ENCODE measurements around the gene SLC19A1.
A peak's percentile ranks its signal among the peaks of the same experiment; 100 is the strongest.

The SLC19A1 gene

DNA sequence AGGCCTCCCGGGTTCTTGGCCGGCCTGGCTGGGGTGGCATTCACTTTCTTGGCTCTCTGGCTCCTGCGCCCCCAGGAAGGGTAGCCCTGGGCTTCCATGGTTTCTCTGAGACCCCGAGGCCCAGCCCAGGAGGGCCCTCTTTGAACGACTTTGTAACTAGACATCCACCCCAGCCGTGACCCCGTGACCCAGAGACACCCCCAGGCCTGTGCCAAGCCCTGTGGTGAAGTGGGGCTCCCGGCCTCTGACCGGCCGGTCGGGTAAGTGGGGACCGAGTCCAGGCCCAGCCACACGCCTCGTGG, 73.3 kb downstream of the SLC19A1 start:
- Mint-ChIP-seq H3K36me3 (ENCODE audit: low read depth) (peaks cover 6% of the 10 kb centered on the region), H3K4me1 (peaks cover 35% of the 10 kb centered on the region), H3K9me3 (peaks cover 5% of the 10 kb centered on the region), H3K27ac (no peak overlapping the region), H3K4me3 (no peak overlapping the region), H3K27me3 (ENCODE audit: low read depth) (no peaks in the 10 kb centered on the region)
- TF ChIP-seq, protein P1, sequence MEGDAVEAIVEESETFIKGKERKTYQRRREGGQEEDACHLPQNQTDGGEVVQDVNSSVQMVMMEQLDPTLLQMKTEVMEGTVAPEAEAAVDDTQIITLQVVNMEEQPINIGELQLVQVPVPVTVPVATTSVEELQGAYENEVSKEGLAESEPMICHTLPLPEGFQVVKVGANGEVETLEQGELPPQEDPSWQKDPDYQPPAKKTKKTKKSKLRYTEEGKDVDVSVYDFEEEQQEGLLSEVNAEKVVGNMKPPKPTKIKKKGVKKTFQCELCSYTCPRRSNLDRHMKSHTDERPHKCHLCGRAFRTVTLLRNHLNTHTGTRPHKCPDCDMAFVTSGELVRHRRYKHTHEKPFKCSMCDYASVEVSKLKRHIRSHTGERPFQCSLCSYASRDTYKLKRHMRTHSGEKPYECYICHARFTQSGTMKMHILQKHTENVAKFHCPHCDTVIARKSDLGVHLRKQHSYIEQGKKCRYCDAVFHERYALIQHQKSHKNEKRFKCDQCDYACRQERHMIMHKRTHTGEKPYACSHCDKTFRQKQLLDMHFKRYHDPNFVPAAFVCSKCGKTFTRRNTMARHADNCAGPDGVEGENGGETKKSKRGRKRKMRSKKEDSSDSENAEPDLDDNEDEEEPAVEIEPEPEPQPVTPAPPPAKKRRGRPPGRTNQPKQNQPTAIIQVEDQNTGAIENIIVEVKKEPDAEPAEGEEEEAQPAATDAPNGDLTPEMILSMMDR (IDR thresholded peaks at IDR 0.05; ENCODE audit: unreplicated experiment in 3 of 3): no peak

DNA sequence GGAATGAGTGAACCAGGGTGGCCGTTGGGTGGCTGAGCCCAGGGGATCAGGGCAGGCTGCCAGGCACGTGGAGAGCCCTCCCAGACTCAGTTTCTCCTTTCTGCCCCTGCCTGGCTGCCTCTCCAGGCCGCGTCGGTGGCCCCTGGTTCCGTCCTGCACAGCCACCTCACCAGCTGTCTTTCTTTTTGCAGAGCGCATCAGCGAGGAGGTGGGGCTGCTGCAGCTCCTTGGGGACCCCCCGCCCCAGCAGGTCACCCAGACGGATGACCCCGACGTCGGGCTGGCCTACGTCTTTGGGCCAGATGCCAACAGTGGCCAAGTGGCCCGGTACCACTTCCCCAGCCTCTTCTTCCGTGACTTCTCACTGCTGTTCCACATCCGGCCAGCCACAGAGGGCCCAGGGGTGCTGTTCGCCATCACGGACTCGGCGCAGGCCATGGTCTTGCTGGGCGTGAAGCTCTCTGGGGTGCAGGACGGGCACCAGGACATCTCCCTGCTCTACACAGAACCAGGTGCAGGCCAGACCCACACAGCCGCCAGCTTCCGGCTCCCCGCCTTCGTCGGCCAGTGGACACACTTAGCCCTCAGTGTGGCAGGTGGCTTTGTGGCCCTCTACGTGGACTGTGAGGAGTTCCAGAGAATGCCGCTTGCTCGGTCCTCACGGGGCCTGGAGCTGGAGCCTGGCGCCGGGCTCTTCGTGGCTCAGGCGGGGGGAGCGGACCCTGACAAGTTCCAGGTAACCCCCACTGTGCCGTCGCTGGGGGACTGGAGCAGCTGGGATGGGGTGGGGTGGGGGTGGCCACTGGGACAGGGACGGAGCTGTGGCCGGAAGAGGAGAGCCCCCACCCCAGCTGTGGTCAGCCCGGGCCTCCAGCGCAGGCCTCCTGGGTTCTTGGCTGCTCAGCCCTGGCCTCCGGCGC, 73.9 kb downstream of the SLC19A1 start:
- TF ChIP-seq, protein P1 (IDR thresholded peaks at IDR 0.05; ENCODE audit: unreplicated experiment in 3 of 3): no peak
- no peak overlapping the region for H3K4me3 Mint-ChIP-seq
- peaks cover 9% of the 10 kb centered on the region for H3K36me3 Mint-ChIP-seq (ENCODE audit: low read depth)
- H3K4me1 Mint-ChIP-seq: peaks cover 35% of the 10 kb centered on the region
- H3K27ac Mint-ChIP-seq: no peak overlapping the region
- peaks cover 5% of the 10 kb centered on the region for H3K9me3 Mint-ChIP-seq
- no peaks in the 10 kb centered on the region for H3K27me3 Mint-ChIP-seq (ENCODE audit: low read depth)

DNA sequence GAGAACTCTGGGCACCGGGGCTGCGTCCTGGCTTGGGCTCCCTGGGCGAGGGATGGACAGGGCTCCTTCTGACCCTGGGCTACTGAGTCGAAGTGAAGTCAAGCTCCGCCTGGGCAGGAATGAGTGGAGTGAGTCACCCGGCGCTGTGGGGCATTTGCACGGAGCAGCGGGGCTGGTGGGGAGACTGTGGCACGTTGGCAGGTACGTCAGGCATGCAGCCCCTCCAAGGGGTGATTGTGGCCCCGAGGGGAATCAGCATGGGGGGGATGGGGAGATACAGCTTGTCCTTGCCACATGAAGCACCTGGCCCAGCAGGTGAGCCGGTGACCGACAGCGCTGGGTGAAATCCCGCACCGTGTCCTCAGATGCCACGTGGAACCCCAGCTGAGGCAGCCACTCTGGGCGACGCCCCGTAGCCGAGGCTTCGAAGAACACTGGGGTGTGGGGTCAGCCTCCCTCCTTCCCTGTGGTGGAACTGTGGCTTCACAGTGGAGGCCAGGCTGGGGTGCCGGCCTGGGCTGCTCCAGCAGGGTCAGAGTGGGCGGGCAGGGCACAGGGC, 74.9 kb downstream of the SLC19A1 start:
- H3K9me3 Mint-ChIP-seq: peaks cover 11% of the 10 kb centered on the region

DNA sequence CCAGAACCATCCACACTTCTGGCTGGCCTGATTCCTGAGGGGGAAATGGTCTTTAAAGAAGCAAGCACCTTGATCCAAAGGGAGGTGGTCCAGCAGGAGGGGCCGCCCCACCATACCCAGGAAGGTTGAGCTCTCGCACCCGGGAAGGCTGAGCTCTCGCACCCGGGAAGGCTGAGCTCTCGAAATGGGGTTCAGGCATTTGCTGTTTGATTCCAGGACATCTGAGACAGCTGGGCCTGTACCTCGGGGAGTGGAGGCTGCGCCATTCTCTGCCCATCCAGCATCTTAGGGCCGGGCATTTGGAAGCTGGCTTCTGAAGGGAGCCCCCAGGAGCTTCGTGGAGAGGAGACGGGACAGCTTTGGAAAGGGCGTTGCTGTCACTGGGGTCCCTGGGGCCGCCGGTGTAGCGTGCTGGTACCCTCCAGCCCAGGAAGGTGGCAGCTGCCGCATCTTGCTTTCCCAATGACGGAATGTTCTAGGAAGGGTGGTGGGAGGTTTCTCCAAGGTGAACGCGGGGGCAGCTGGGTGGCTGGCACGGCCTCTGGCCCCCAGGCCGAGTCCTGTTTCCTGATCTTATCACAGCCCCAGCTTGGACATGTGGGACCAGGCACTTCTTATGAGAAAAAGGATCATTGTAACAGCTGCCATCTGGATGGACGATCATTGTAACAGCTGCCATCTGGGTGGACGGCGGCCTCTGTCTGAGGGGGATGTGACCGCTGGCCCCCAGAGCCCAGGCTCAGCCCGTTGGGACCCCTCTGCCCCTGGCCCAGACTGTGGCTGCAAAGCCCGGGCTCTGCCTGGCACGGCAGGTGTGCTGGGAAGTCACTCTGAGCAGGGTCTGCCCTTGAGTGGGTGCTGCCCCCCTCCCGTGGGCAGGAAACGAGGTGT, 75.7 kb downstream of the SLC19A1 start:
- Mint-ChIP-seq H3K36me3 (ENCODE audit: low read depth) (peaks cover 24% of the 10 kb centered on the region), H3K4me3 (no peak overlapping the region), H3K27me3 (ENCODE audit: low read depth) (no peaks in the 10 kb centered on the region), H3K27ac (peak overlapping the region in 1 of 3 experiments; percentile 19), H3K4me1 (peaks cover 33% of the 10 kb centered on the region), H3K9me3 (peaks cover 18% of the 10 kb centered on the region)
- TF ChIP-seq, protein P1 (IDR thresholded peaks at IDR 0.05; ENCODE audit: unreplicated experiment in 3 of 3): no peak

More for the DNA sequence above, 74.9 kb downstream of the SLC19A1 start:
- Mint-ChIP-seq H3K4me1 (peaks cover 35% of the 10 kb centered on the region), H3K27ac (no peak overlapping the region), H3K36me3 (ENCODE audit: low read depth) (peaks cover 17% of the 10 kb centered on the region), H3K27me3 (ENCODE audit: low read depth) (no peaks in the 10 kb centered on the region), H3K4me3 (no peak overlapping the region)
- TF ChIP-seq, protein P1 (IDR thresholded peaks at IDR 0.05; ENCODE audit: unreplicated experiment in 3 of 3): no peak

DNA sequence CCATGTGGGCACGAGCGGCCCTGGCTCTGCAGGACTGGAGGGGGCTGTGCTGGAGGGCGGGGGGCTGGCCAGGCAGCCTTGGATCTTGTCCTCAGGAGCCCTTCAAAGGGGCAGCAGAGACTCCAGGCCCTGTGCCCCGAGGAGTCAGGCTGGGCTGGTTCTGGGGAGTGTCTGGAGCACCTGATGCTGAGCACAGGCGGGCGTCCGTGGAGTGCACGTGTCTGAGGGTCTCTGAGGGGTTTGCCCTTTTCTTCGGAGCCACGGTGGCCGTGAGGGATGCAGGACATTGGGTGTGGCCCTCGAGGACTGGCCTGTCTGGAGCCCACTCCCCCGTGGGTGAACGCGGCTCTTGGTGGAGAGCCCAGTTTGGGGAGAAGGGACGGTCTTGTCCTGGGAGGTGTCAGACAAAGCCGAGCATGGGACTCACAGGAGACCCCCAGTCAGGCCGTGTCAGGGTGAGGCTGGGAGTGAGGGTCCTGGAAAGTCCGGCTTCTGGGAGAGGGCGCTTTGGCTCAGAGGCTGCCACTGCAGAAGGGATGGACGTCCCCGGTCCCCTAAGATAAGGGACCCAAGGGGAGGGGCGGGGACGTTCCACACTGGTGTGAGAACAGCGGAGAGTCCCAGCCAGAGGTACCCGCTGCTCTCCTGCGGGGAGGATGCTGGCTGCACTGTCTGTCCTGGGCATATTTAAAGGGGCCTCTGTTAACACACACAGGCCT, 76.5 kb downstream of the SLC19A1 start:
- Mint-ChIP-seq H3K36me3 (ENCODE audit: low read depth) (peaks cover 32% of the 10 kb centered on the region), H3K27me3 (ENCODE audit: low read depth) (no peaks in the 10 kb centered on the region), H3K9me3 (peaks cover 21% of the 10 kb centered on the region), H3K4me3 (no peak overlapping the region), H3K27ac (peak overlapping the region in 2 of 3 experiments; percentile 22 to 40), H3K4me1 (peaks cover 26% of the 10 kb centered on the region)
- TF ChIP-seq, protein P1 (IDR thresholded peaks at IDR 0.05; ENCODE audit: unreplicated experiment in 3 of 3): no peak
